Measurements from ENCODE around the gene GPR152. TPM values are rescaled to one million over a fixed set of nuclear protein-coding genes. Genes with fewer than 3 reads are reported as not detected.
A peak's percentile ranks its signal among the peaks of the same experiment; 100 is the strongest.

The GPR152 gene
- total RNA-seq, 1 experiment from 2014 or later, result not detected

DNA sequence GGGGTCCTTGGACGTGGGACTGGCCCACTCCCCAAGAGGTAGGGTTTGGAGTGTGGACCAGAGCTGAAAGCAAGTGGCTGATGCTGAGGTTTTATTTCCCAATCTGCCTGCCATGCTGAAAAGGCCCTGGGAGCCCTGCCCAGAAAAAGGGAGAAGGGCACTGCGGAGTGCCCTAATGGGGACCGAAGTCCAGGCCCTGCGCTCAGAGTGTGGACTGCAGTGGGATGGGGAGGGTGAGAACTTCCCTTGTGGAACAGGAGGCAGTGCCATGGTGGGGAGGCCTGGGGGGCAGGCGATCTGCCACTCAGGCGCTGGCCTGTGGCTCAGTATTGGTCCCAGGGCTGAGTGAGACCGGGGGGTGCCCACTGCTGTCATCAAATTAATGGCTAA lies 4.3 kb downstream of the GPR152 start:
- TF ChIP-seq, protein P1, sequence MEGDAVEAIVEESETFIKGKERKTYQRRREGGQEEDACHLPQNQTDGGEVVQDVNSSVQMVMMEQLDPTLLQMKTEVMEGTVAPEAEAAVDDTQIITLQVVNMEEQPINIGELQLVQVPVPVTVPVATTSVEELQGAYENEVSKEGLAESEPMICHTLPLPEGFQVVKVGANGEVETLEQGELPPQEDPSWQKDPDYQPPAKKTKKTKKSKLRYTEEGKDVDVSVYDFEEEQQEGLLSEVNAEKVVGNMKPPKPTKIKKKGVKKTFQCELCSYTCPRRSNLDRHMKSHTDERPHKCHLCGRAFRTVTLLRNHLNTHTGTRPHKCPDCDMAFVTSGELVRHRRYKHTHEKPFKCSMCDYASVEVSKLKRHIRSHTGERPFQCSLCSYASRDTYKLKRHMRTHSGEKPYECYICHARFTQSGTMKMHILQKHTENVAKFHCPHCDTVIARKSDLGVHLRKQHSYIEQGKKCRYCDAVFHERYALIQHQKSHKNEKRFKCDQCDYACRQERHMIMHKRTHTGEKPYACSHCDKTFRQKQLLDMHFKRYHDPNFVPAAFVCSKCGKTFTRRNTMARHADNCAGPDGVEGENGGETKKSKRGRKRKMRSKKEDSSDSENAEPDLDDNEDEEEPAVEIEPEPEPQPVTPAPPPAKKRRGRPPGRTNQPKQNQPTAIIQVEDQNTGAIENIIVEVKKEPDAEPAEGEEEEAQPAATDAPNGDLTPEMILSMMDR (IDR thresholded peaks at IDR 0.05; ENCODE audit: insufficient read depth in 1 of 2, low read depth in 1 of 2, low read length in 1 of 2, severe bottlenecking in 1 of 2, unreplicated experiment in 1 of 2), result no peak
- BruUV-seq (replicated peaks), result no TSS peak
- no peaks in the 10 kb centered on the region for H3K9me3 ChIP-seq
- Mint-ChIP-seq H3K36me3 (ENCODE audit: insufficient read depth, unreplicated experiment) (peaks cover 15% of the 10 kb centered on the region), H3K9me3 (ENCODE audit: unreplicated experiment) (no peaks in the 10 kb centered on the region), H3K4me1 (ENCODE audit: low read depth, unreplicated experiment) (peaks cover 9% of the 10 kb centered on the region), H3K27ac (ENCODE audit: unreplicated experiment) (no peak overlapping the region), H3K4me3 (ENCODE audit: unreplicated experiment) (no peak overlapping the region), H3K27me3 (ENCODE audit: insufficient read depth, unreplicated experiment) (no peaks in the 10 kb centered on the region)
- ChIA-PET CTCF (no interaction called here), POLR2A (no interaction called here)
- no peaks in the 10 kb centered on the region for H3K27me3 ChIP-seq (replicated peaks; ENCODE audit: control insufficient read depth, insufficient read depth, low read length)
- H3K4me3 ChIP-seq (ENCODE audit: low read depth, low read length), result no peak overlapping the region
- H3K36me3 ChIP-seq (ENCODE audit: control insufficient read depth, insufficient read depth, low read length), result no peaks in the 10 kb centered on the region
- DNase-seq, result no peak
- intact Hi-C loops (cut with micrococcal nuclease; ENCODE audit: unreplicated experiment), result no loop called here
- H3K4me1 ChIP-seq, result peaks cover 8% of the 10 kb centered on the region

DNA sequence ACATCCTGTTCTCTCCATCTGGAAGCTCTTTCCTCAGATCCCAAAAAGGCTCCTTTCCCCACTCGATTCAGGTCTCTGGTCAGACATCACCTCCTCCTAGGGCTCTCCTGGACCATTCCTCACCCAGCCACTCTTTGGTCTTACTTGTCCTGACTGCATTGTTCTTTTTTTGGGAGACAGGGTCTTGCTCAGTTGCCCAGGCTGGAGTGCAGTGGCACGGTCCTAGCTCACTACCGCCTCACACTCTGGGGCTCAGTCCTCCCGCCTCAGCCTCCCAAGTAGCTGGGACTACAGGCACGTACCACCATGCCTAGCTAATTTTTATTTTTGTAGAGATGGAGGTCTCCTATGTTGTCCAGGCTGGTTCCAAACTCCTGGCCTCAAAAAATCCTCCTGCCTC lies 7.0 kb downstream of the GPR152 start:
- H3K4me1 Mint-ChIP-seq (ENCODE audit: low read depth, unreplicated experiment), result peaks cover 9% of the 10 kb centered on the region
- TF ChIP-seq, protein P1 (IDR thresholded peaks at IDR 0.05; ENCODE audit: insufficient read depth in 1 of 2, low read depth in 1 of 2, low read length in 1 of 2, severe bottlenecking in 1 of 2, unreplicated experiment in 1 of 2), result no peak
- no peaks in the 10 kb centered on the region for H3K27me3 ChIP-seq (replicated peaks; ENCODE audit: control insufficient read depth, insufficient read depth, low read length)
- no TSS peak for BruUV-seq (replicated peaks)
- H3K4me1 ChIP-seq, result peaks cover 20% of the 10 kb centered on the region
- H3K36me3 ChIP-seq (ENCODE audit: control insufficient read depth, insufficient read depth, low read length), result peaks cover 13% of the 10 kb centered on the region
- no peak for DNase-seq
- ChIA-PET POLR2A (no interaction called here), CTCF (interaction anchor here (0.6 kb wide), 1 partner anchor 28 kb away, joined by 3 read pairs; no protein-coding TSS in a partner anchor)
- H3K36me3 Mint-ChIP-seq (ENCODE audit: insufficient read depth, unreplicated experiment), result peaks cover 42% of the 10 kb centered on the region
- peak overlapping the region; percentile 90 for H3K4me3 Mint-ChIP-seq (ENCODE audit: unreplicated experiment)
- peak overlapping the region; percentile 83 for H3K27ac Mint-ChIP-seq (ENCODE audit: unreplicated experiment)
- no peaks in the 10 kb centered on the region for H3K9me3 ChIP-seq
- no peak overlapping the region for H3K4me3 ChIP-seq (ENCODE audit: low read depth, low read length)
- intact Hi-C loops (cut with micrococcal nuclease; ENCODE audit: unreplicated experiment), result no loop called here
- H3K27me3 Mint-ChIP-seq (ENCODE audit: insufficient read depth, unreplicated experiment), result no peaks in the 10 kb centered on the region
- H3K9me3 Mint-ChIP-seq (ENCODE audit: unreplicated experiment), result no peaks in the 10 kb centered on the region

DNA sequence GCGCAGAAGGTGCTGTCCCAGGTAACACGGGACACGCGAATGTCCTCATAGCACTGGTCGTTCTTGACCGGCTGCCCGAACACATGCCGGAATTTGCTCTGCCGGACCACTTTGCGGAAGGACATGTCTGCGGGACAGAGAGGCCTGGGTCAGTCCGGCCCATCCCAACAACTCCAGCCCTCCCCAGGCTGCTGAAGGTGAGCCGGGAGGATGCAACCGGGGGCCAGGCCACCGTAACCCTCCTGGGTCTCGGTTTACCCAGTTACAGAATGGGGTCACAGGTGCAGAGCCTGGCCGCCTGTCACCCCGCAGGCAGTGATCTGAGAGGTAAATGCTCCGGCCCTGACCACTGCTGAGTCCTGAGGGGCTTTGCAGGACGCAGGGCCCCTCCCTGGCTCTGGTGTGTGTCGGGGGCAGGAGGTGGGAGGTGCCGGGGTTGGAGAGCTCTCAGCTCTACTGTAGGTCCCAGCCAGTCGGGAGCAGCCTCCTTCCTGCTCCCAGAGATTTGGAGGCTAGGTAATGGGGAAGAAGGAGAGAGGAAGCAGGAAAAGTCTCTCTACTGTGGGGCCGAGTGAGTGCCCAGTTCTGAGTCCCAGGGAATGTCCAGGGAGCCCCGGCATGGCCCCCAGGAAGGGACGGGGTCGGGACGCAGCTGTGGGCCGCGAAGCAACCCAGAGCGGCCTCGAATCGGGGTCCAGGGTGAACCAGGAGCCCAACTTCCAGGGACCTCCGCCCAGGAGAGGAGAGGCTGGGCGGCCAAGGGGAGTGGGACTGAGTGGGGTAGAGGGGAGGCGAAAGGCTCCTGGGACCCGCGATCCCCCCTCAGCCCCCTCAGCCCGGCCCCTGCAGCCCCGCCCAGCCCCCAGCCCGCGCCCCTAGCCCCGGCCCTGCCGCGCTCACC lies 9.8 kb downstream of the GPR152 start:
- H3K4me1 Mint-ChIP-seq (ENCODE audit: low read depth, unreplicated experiment), result peaks cover 9% of the 10 kb centered on the region
- TF ChIP-seq, protein P1 (IDR thresholded peaks at IDR 0.05; ENCODE audit: insufficient read depth in 1 of 2, low read depth in 1 of 2, low read length in 1 of 2, severe bottlenecking in 1 of 2, unreplicated experiment in 1 of 2), result no peak
- ChIA-PET CTCF (interaction anchor here (0.6 to 2.1 kb wide), 7 partner anchors 17 to 174 kb away, joined by 3 to 11 read pairs (median 3); partner anchors contain the start of gene PPP1CA), POLR2A (interaction anchor here (0.6 to 1.3 kb wide), 14 partner anchors 11 to 195 kb away, joined by 3 to 9 read pairs (median 6); partner anchors contain the start of genes PPP1CA and RPS6KB2)
- Histone ChIP-seq H3K9me3 (no peaks in the 10 kb centered on the region), H3K4me3 (ENCODE audit: low read depth, low read length) (peak overlapping the region; percentile 98), H3K4me1 (peaks cover 20% of the 10 kb centered on the region), H3K27me3 (replicated peaks; ENCODE audit: control insufficient read depth, insufficient read depth, low read length) (no peaks in the 10 kb centered on the region), H3K36me3 (ENCODE audit: control insufficient read depth, insufficient read depth, low read length) (peaks cover 17% of the 10 kb centered on the region)
- intact Hi-C loops (cut with micrococcal nuclease; ENCODE audit: unreplicated experiment), result loop anchor here (1.0 to 5.0 kb wide), 6 partner anchors 14 to 91 kb away; partner anchors contain the start of genes AIP, CDK2AP2, PITPNM1 and RPS6KB2
- DNase-seq, result no peak
- H3K27me3 Mint-ChIP-seq (ENCODE audit: insufficient read depth, unreplicated experiment), result no peaks in the 10 kb centered on the region
- H3K27ac Mint-ChIP-seq (ENCODE audit: unreplicated experiment), result peak overlapping the region; percentile 83
- H3K36me3 Mint-ChIP-seq (ENCODE audit: insufficient read depth, unreplicated experiment), result peaks cover 70% of the 10 kb centered on the region
- H3K4me3 Mint-ChIP-seq (ENCODE audit: unreplicated experiment), result peak overlapping the region; percentile 90
- no peaks in the 10 kb centered on the region for H3K9me3 Mint-ChIP-seq (ENCODE audit: unreplicated experiment)
- no TSS peak for BruUV-seq (replicated peaks)

Measured in Caco-2 (cell line).